Measurements from ENCODE around the gene DIAPH3. TPM values are rescaled to one million over a fixed set of nuclear protein-coding genes. Genes with fewer than 3 reads are reported as not detected.

The DIAPH3 gene
- total RNA-seq, 1 donor from 2014 or later, result 2.6 TPM

- Mint-ChIP-seq H3K36me3 (ENCODE audit: unreplicated experiment) (no peaks in the 10 kb centered on the region), H3K4me1 (ENCODE audit: low read depth, unreplicated experiment) (peaks cover 2% of the 10 kb centered on the region), H3K27ac (ENCODE audit: unreplicated experiment) (no peak overlapping the region), H3K4me3 (ENCODE audit: unreplicated experiment) (no peak overlapping the region), H3K9me3 (ENCODE audit: unreplicated experiment) (no peaks in the 10 kb centered on the region), H3K27me3 (ENCODE audit: unreplicated experiment) (peaks cover 2% of the 10 kb centered on the region)
- TF ChIP-seq CTCF (IDR thresholded peaks at IDR 0.05; ENCODE audit: partially characterized antibody, unreplicated experiment), result no peak
- DNase-seq, result no peak
These were observed 328.2 kb downstream of the DIAPH3 start for GRCh38 chr13:59835569-59835968.

- TF ChIP-seq CTCF (IDR thresholded peaks at IDR 0.05; ENCODE audit: partially characterized antibody, unreplicated experiment), result no peak
- no peaks in the 10 kb centered on the region for H3K36me3 Mint-ChIP-seq (ENCODE audit: unreplicated experiment)
- no peak for DNase-seq
- H3K27me3 Mint-ChIP-seq (ENCODE audit: unreplicated experiment), result peaks cover 2% of the 10 kb centered on the region
- peaks cover 2% of the 10 kb centered on the region for H3K4me1 Mint-ChIP-seq (ENCODE audit: low read depth, unreplicated experiment)
- H3K27ac Mint-ChIP-seq (ENCODE audit: unreplicated experiment), result no peak overlapping the region
- no peaks in the 10 kb centered on the region for H3K9me3 Mint-ChIP-seq (ENCODE audit: unreplicated experiment)
- no peak overlapping the region for H3K4me3 Mint-ChIP-seq (ENCODE audit: unreplicated experiment)
These were observed 328.9 kb downstream of the DIAPH3 start for GRCh38 chr13:59834801-59835200.

- no peaks in the 10 kb centered on the region for H3K9me3 Mint-ChIP-seq (ENCODE audit: unreplicated experiment)
- no peak for TF ChIP-seq CTCF (IDR thresholded peaks at IDR 0.05; ENCODE audit: partially characterized antibody, unreplicated experiment)
- no peak overlapping the region for H3K27ac Mint-ChIP-seq (ENCODE audit: unreplicated experiment)
- no peaks in the 10 kb centered on the region for H3K36me3 Mint-ChIP-seq (ENCODE audit: unreplicated experiment)
- no peak for DNase-seq
- no peaks in the 10 kb centered on the region for H3K27me3 Mint-ChIP-seq (ENCODE audit: unreplicated experiment)
- peaks cover 1% of the 10 kb centered on the region for H3K4me1 Mint-ChIP-seq (ENCODE audit: low read depth, unreplicated experiment)
- H3K4me3 Mint-ChIP-seq (ENCODE audit: unreplicated experiment), result no peak overlapping the region
These were observed 334.0 kb downstream of the DIAPH3 start for GRCh38 chr13:59829690-59830089.

- Mint-ChIP-seq H3K27ac (ENCODE audit: unreplicated experiment) (no peak overlapping the region), H3K9me3 (ENCODE audit: unreplicated experiment) (no peaks in the 10 kb centered on the region), H3K4me3 (ENCODE audit: unreplicated experiment) (no peak overlapping the region), H3K27me3 (ENCODE audit: unreplicated experiment) (no peaks in the 10 kb centered on the region), H3K4me1 (ENCODE audit: low read depth, unreplicated experiment) (no peaks in the 10 kb centered on the region), H3K36me3 (ENCODE audit: unreplicated experiment) (no peaks in the 10 kb centered on the region)
- TF ChIP-seq CTCF (IDR thresholded peaks at IDR 0.05; ENCODE audit: partially characterized antibody, unreplicated experiment), result no peak
- no peak for DNase-seq
These were observed 340.2 kb downstream of the DIAPH3 start for GRCh38 chr13:59823486-59823885.

- TF ChIP-seq CTCF (IDR thresholded peaks at IDR 0.05; ENCODE audit: partially characterized antibody, unreplicated experiment), result no peak
- no peaks in the 10 kb centered on the region for H3K4me1 Mint-ChIP-seq (ENCODE audit: low read depth, unreplicated experiment)
- H3K9me3 Mint-ChIP-seq (ENCODE audit: unreplicated experiment), result no peaks in the 10 kb centered on the region
- H3K36me3 Mint-ChIP-seq (ENCODE audit: unreplicated experiment), result no peaks in the 10 kb centered on the region
- DNase-seq, result no peak
- no peak overlapping the region for H3K27ac Mint-ChIP-seq (ENCODE audit: unreplicated experiment)
- H3K27me3 Mint-ChIP-seq (ENCODE audit: unreplicated experiment), result no peaks in the 10 kb centered on the region
- no peak overlapping the region for H3K4me3 Mint-ChIP-seq (ENCODE audit: unreplicated experiment)
These were observed 354.2 kb downstream of the DIAPH3 start for GRCh38 chr13:59809564-59809963.
